Right lobe of liver (tissue), 6 donors: ENCODE measurements around the gene KCTD19. TPM values are rescaled to one million over a fixed set of nuclear protein-coding genes. Genes with fewer than 3 reads are reported as not detected.

Experiments
- ATAC-seq, 4 donors: fragments of 200-7000 bp; cut with Tn5 transposase; one replicate each; pipeline ENCODE4 v1.9.1; 2020; ENCODE audit warnings: mild to moderate bottlenecking in 4 of 4, moderate library complexity in 4 of 4
- DNase-seq, 3 donors: peaks; one replicate each; pipeline ENCODE4 v3.0.0-alpha.2; 2020
- H3K27ac ChIP-seq, 3 donors: fragments of 200-600 bp; one replicate each; pipeline ENCODE4 v1.8.0; 2022
- H3K27me3 ChIP-seq, 2 donors: fragments of 200-600 bp; one replicate each; pipeline ENCODE4 v1.8.0; 2022
- H3K36me3 ChIP-seq, 4 donors: fragments of 200-600 bp; sonication (generic) in 1 of 4; one replicate each; pipeline versions ENCODE4 v1.5.1 to v1.8.0; 2017 to 2022; ENCODE audit warnings: control low read depth in 1 of 4
- H3K4me1 ChIP-seq, 4 donors: fragments of 200-600 bp; sonication (generic) in 1 of 4; one replicate each; pipeline versions ENCODE4 v1.5.1 to v1.8.0; 2017 to 2022; ENCODE audit warnings: control low read depth in 1 of 4
- H3K4me3 ChIP-seq, 3 donors: fragments of 200-600 bp; one replicate each; pipeline ENCODE4 v1.8.0; 2022
- H3K9me3 ChIP-seq, 4 donors: fragments of 200-600 bp; sonication (generic) in 1 of 4; one replicate each; pipeline versions ENCODE4 v1.5.1 to v1.8.0; 2017 to 2022; ENCODE audit warnings: control low read depth in 1 of 4
- CTCF ChIP-seq, 4 donors: fragments of 200-600 bp in 3 of 4; fragments of 450-650 bp in 1 of 4; IDR thresholded peaks; one replicate each; pipeline versions ENCODE4 v1.5.1 to v1.8.0; 2016 to 2022; ENCODE audit warnings: antibody characterized with exemption in 4 of 4, mild to moderate bottlenecking in 2 of 4
- POLR2A ChIP-seq: fragments of 450-650 bp; IDR thresholded peaks from one replicate; pipeline ENCODE4 v1.6.1; 2017; ENCODE audit warnings: antibody characterized with exemption, mild to moderate bottlenecking
- WGBS: methylation state at CpG from one replicate; pipeline ENCODE4 v1.1.6; 2018; ENCODE audit warnings: low coverage, low lambda C conversion rate; ENCODE audit not compliant: insufficient coverage; ENCODE audit errors: missing lambda C conversion rate; 5-methylcytosine and 5-hydroxymethylcytosine counted together
- intact Hi-C, 2 donors: fragments of 100-400 bp; cut with DNase I; formaldehyde crosslinking; loops; one replicate each; pipeline versions ENCODE4 v1.11.2 to v1.14.1; 2022
- total RNA-seq, 6 experiments: library from RNA; depleted of rRNA in 2 of 6; stranded (reverse); fragments of >200 nt in 2 of 6; fragmentation: NEBNext Ultra II Directional in 3 of 6; extraction: Animal tissue kit (Norgen Biotek cat#: 25700) in 3 of 6; gene quantifications; one replicate each; pipeline versions ENCODE4 v1.1.0 to v1.2.4, GENCODE V29; 2016 to 2023
- donor health status: DM: no; HTN: yes; CAD: no.
- donor health status: DM: no; HTN: no; CAD: no.
- donor health status: DM: no; HTN: no; CAD: no.
- donor health status: DM: no; HTN: yes; CAD: no.
- donor health status: DM: no; HTN: yes; CAD: no.

The KCTD19 gene
- total RNA-seq, 6 experiments from 2014 or later, result not detected

DNA sequence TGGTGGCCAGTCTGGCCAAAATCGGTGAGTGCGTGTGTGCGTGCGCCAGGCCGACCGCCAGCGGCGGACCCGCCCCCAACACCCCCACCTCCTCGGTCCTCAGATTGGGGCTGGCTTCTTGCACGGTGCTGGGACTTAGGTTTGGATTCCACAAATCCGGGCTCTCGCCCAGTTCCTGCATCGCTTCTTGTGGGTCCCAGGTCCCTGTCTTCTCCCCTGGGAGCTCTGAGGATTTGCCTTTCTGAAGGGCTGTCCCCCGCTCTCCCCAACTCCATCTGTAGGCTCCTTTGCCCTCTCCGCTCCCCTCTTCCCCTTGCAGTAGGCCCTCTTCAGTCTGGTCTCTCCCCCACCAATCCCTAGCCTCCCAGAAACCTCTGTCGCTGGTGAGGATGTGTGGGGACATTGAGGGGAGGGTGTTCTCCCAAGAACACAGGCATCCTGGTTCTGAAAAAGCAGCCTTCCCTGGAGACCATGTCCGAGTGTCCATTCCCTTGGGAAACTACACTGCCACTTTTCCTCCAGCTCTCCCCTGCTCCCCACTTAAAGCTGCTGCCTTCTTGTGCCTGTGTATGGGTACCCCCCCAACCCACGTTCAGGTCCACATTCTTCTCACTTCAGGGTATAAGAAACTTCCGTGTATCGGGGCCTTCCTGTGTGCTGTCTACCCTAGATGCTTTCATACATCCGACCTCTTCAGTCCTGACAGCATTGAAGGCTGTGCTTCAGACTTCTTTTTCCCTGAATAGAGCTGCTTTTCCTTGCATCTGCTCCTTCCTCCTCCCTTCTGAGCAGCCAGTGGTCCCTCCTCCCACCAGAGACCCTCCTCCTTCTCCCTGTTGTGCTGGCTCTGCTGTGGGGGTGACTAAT is 77.1 kb downstream of the KCTD19 start:
- no peak for ATAC-seq
- 36% methylated on average over 7 of the region's 22 CpGs for WGBS
- Histone ChIP-seq H3K9me3 (no peaks in the 10 kb centered on the region), H3K27me3 (peaks cover 0 to 10% of the 10 kb centered on the region in 2 donors), H3K4me1 (peaks cover 0 to 42% (median 0%) of the 10 kb centered on the region in 4 donors), H3K36me3 (no peaks in the 10 kb centered on the region), H3K4me3 (peak overlapping the region; percentile 33 to 34 (median 33)), H3K27ac (no peak overlapping the region)
- TF ChIP-seq CTCF (IDR thresholded peaks at IDR 0.05), result no peak
- no peak for TF ChIP-seq POLR2A
- DNase-seq, result peak in 2 of 3 donors; percentile 7 to 47
- intact Hi-C loops, result loop anchor here in 1 of 2 donors (10.0 kb wide), 1 partner anchor 145 kb away; the partner anchor contains the start of gene TPPP3

DNA sequence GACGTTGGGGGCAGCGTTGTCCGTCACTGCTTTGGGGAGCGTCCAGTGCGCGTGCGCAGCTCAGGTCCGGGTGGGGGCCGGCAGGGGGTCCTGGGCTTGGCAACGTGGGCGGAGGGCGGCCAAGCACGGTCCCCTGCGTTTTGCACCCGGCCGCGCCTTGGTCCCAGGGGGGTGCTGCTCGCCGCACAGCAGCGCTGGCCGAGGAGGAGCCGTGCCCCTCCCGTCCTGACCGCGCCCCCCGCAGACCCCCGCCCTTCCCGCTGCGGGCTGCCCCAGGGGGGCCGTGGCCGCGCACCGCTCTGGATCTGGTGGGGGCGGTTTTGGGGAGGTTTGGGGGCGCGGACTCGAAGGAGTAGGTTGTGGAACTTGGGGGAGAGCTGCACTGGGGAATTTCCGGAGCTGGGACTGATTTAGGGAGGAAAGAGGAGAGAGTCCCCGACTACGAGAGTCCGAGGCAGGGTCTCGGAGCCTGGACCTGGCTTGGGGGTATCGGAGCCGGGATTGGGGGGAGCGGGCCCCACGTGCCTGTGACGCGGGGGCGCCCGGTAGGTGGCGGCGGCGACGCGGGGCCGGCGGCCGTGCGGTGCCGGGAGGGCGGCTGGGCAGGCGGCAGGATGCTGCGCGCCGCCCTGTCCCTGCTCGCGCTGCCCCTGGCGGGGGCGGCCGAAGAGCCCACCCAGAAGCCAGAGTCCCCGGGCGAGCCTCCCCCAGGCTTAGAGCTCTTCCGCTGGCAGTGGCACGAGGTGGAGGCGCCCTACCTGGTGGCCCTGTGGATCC is 78.0 kb downstream of the KCTD19 start, which contains the start of gene SLC9A5:
TSS of gene SLC9A5 (plus strand) at position 579 of the 777 bp plus-strand sequence. CDS start at position 615, 36 bp downstream.
- ATAC-seq (no peak), DNase-seq (peak in 2 of 3 donors; percentile 43 to 47)
- WGBS, result 0% methylated on average over 5 of the region's 75 CpGs
- H3K27me3 ChIP-seq, result peaks cover 0 to 10% of the 10 kb centered on the region in 2 donors
- peak within 1 kb of the TSS; percentile 33 to 66 (median 34) for H3K4me3 ChIP-seq
- TF ChIP-seq POLR2A, result no peak
- TF ChIP-seq CTCF (IDR thresholded peaks at IDR 0.05), result peak in 2 of 4 donors; percentile 7 to 21
- H3K4me1 ChIP-seq, result peaks cover 0 to 42% (median 0%) of the 10 kb centered on the region in 4 donors
- H3K9me3 ChIP-seq, result no peaks in the 10 kb centered on the region
- intact Hi-C loops, result no loop called here
- no peak within 1 kb of the TSS for H3K27ac ChIP-seq
- no peaks in the 10 kb centered on the region for H3K36me3 ChIP-seq

GRCh38 chr16:67248073-67248400 is 78.5 kb downstream of the KCTD19 start:
- TF ChIP-seq POLR2A (no peak), CTCF (IDR thresholded peaks at IDR 0.05) (no peak)
- intact Hi-C loops, result no loop called here
- Histone ChIP-seq H3K36me3 (no peaks in the 10 kb centered on the region), H3K9me3 (no peaks in the 10 kb centered on the region), H3K27ac (no peak overlapping the region), H3K27me3 (peaks cover 0 to 10% of the 10 kb centered on the region in 2 donors), H3K4me3 (peak overlapping the region; percentile 33 to 34 (median 33)), H3K4me1 (peaks cover 0 to 42% (median 0%) of the 10 kb centered on the region in 4 donors)
- DNase-seq (peak in 1 of 3 donors; percentile 22), ATAC-seq (no peak)
- 20% methylated on average over 4 of the region's 7 CpGs for WGBS

- H3K9me3 ChIP-seq, result no peaks in the 10 kb centered on the region
- H3K36me3 ChIP-seq, result no peaks in the 10 kb centered on the region
- peak within 1 kb of the TSS; percentile 65 to 82 (median 69) for H3K27ac ChIP-seq
- ATAC-seq, result peak; percentile 80 to 89 (median 87)
- intact Hi-C loops, result no loop called here
- H3K27me3 ChIP-seq, result peaks cover 0 to 10% of the 10 kb centered on the region in 2 donors
- 6% methylated on average over 10 of the region's 60 CpGs for WGBS
- peaks cover 0 to 42% (median 0%) of the 10 kb centered on the region in 4 donors for H3K4me1 ChIP-seq
- peak; percentile 92 to 96 (median 95) for DNase-seq
- peak within 1 kb of the TSS; percentile 58 to 66 (median 64) for H3K4me3 ChIP-seq
- TF ChIP-seq CTCF (IDR thresholded peaks at IDR 0.05), result no peak
- TF ChIP-seq POLR2A, result peak; percentile 71
These were observed 79.1 kb downstream of the KCTD19 start, which contains the start of gene FHOD1 for GRCh38 chr16:67247192-67248072. FHOD1 (minus strand) TSS chr16:67247481; CDS start chr16:67247410, 71 bp downstream.
